Gastrocnemius medialis (tissue), 4 donors: ENCODE results near the gene HSPA1L.

ENCODE experiments used
- POLR2A ChIP-seq, 2 donors: fragments of 450-650 bp; IDR thresholded peaks; one replicate each; pipeline ENCODE4 v1.6.1; 2017; ENCODE audit warnings: antibody characterized with exemption in 2 of 2, mild to moderate bottlenecking in 2 of 2, moderate library complexity in 2 of 2
- TF ChIP-seq, protein P1 (sequence below), 5 experiments: fragments of 450-650 bp in 3 of 5; fragments of 200-600 bp in 2 of 5; sonication (generic) in 2 of 5; IDR thresholded peaks in 4 of 5; conservative IDR thresholded peaks in 1 of 5; 1 replicate in 4 of 5; 2 replicates in 1 of 5; pipeline ENCODE4 v1.5.1; 2016 to 2019; ENCODE audit warnings: antibody characterized with exemption in 5 of 5, mild to moderate bottlenecking in 3 of 5, moderate library complexity in 3 of 5

DNA sequence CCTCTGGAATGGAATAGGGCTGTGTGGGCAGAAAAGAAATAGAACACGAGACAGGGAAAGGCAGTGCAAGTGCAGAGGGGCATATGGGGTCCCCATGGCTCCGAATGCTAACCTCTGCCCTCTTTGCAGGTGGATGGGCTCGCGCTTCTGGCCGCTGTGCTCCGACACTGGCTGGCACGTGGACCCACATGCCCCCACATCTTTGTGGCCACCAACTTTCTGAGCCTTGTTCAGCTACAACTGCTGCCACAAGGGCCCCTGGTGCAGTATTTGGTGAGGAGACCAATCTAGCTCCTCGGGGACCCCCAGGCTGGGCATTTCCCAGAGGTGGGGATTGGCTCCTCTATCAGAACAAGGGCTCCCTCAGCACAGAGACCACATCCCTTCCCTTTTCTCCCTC is 53.7 kb downstream of the HSPA1L start:
- TF ChIP-seq, protein P1, sequence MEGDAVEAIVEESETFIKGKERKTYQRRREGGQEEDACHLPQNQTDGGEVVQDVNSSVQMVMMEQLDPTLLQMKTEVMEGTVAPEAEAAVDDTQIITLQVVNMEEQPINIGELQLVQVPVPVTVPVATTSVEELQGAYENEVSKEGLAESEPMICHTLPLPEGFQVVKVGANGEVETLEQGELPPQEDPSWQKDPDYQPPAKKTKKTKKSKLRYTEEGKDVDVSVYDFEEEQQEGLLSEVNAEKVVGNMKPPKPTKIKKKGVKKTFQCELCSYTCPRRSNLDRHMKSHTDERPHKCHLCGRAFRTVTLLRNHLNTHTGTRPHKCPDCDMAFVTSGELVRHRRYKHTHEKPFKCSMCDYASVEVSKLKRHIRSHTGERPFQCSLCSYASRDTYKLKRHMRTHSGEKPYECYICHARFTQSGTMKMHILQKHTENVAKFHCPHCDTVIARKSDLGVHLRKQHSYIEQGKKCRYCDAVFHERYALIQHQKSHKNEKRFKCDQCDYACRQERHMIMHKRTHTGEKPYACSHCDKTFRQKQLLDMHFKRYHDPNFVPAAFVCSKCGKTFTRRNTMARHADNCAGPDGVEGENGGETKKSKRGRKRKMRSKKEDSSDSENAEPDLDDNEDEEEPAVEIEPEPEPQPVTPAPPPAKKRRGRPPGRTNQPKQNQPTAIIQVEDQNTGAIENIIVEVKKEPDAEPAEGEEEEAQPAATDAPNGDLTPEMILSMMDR (IDR thresholded peaks at IDR 0.05 in 4 of 5, conservative IDR thresholded peaks at IDR 0.05 in 1 of 5) = no peak
- no peak for TF ChIP-seq POLR2A (IDR thresholded peaks at IDR 0.05)
